ENCODE data around the gene TRAF4. TPM values are rescaled to one million over a fixed set of nuclear protein-coding genes. Genes with fewer than 3 reads are reported as not detected.
A peak's percentile ranks its signal among the peaks of the same experiment; 100 is the strongest.
"Not testable (repeated sequence)": the region's sequence is repeated elsewhere in the genome, so short reads cannot be mapped to it uniquely, and the experiment has no call there.

Gene TRAF4
- total RNA-seq, 1 donor from 2014 or later: 3.8 TPM

- intact Hi-C loops (cut with DNase I): loop anchor here (5.0 kb wide), 1 partner anchor 177 kb away; the partner anchor contains the start of gene DHRS13
- DNase-seq (ENCODE audit: missing footprints): peak; percentile 83
- no peak for ATAC-seq
Observed at GRCh38 chr17:28725660-28726225, 18.1 kb upstream of the TRAF4 start.

- intact Hi-C loops (cut with DNase I): loop anchor here (5.0 kb wide), 1 partner anchor 176 kb away; the partner anchor contains the start of gene DHRS13
- peak; percentile 87 for DNase-seq (ENCODE audit: missing footprints)
- peak; percentile 64 for ATAC-seq
Observed at GRCh38 chr17:28726226-28726626, 17.6 kb upstream of the TRAF4 start, which contains the start of gene TLCD1. TLCD1 (minus strand) TSS chr17:28726233; CDS start chr17:28726097, 136 bp downstream.

GRCh38 chr17:28726627-28727491 lies 17.0 kb upstream of the TRAF4 start:
- intact Hi-C loops (cut with DNase I): loop anchor here (1.0 to 5.0 kb wide), 2 partner anchors 23 to 175 kb away; partner anchors contain the start of gene DHRS13
- DNase-seq (ENCODE audit: missing footprints) (peak; percentile 96), ATAC-seq (peak; percentile 80)

DNA sequence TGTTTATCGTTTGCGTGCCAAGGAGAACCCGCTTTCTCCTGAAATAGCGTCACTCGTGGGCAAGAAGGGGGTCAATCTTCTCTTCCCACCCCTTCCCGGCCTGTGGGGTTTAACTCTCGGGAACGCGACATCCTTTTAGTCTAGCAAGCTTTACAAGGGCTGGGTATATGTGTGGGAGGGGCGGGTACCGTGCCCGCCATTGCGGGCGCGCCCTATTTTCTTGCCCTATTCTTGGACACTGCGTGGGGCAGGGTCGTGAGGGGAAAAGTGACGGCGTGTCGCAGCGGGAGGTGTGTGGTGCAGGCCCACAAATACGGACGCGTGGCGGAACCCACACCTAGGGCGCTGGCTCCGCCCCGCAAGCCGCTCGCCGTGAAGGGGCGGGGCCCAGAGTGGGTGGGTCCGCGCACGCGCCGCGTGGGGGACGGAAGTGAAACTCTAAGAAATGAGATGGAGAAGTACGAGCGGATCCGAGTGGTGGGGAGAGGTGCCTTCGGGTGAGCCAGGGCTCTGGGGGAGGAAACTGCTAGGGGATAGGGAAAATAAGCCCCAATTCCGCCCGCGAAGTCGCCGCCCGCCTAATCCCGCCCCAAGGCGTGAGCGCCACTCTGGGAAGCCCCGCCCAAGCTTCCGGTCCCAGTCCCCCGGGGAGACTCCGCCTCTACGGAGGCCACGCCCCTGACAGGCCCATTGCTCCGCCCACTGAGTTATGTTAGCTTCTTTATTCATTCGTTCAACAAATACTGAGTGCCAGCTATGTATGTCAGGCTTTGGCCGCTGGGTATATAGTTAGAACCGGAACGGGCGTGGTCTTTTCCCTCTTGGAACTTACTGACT lies 15.2 kb upstream of the TRAF4 start, which contains the start of gene NEK8:
Gene NEK8, plus strand, starts transcription at position 425 of the 837 bp plus-strand sequence. Its CDS starts 26 bp downstream, at position 451.
- intact Hi-C loops (cut with DNase I): loop anchor here (2.0 to 5.0 kb wide), 2 partner anchors 174 to 224 kb away; partner anchors contain the start of gene DHRS13
- DNase-seq (ENCODE audit: missing footprints) (peak; percentile 97), ATAC-seq (peak; percentile 79)

- no peak for DNase-seq (ENCODE audit: missing footprints)
- ATAC-seq: no peak
- intact Hi-C loops (cut with DNase I): loop anchor here (2.0 to 5.0 kb wide), 2 partner anchors 172 to 223 kb away; partner anchors contain the start of gene DHRS13
Observed at GRCh38 chr17:28729950-28730330, 13.9 kb upstream of the TRAF4 start.

GRCh38 chr17:28733346-28733745 lies 10.5 kb upstream of the TRAF4 start:
- ATAC-seq (no peak), DNase-seq (ENCODE audit: missing footprints) (no peak)
- intact Hi-C loops (cut with DNase I): no loop called here

- DNase-seq (ENCODE audit: missing footprints) (no peak), ATAC-seq (no peak)
- intact Hi-C loops (cut with DNase I): no loop called here
Observed at GRCh38 chr17:28734712-28735241, 9.0 kb upstream of the TRAF4 start.

DNA sequence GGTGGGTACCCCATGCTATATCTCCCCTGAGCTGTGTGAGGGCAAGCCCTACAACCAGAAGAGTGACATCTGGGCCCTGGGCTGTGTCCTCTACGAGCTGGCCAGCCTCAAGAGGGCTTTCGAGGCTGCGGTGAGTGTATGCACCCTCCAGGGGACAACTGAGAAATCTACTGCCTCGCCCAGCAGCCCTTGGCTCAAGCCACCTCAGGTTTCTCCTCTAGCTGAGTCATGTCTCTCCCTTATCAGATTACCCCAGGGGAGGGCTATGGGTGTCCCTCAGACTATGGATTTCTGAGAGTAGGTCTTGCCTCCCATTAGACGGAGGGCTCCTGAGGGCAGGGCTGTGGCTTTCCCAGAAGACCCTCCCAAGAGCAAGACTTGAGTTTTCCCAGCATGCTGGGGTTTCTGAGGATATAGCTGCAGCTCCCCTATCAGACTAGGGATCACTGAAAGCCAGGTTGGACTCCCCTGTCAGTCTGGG lies 8.5 kb upstream of the TRAF4 start:
- intact Hi-C loops (cut with DNase I): no loop called here
- ATAC-seq (no peak), DNase-seq (ENCODE audit: missing footprints) (no peak)

GRCh38 chr17:28735913-28736769 lies 7.7 kb upstream of the TRAF4 start:
- ATAC-seq; DNase-seq (ENCODE audit: missing footprints); intact Hi-C loops (cut with DNase I): not testable (repeated sequence)

GRCh38 chr17:28737316-28737715 lies 6.5 kb upstream of the TRAF4 start:
- ATAC-seq (no peak), DNase-seq (ENCODE audit: missing footprints) (no peak)
- intact Hi-C loops (cut with DNase I): no loop called here

- DNase-seq (ENCODE audit: missing footprints) (no peak), ATAC-seq (no peak)
- intact Hi-C loops (cut with DNase I): no loop called here
Observed at GRCh38 chr17:28737770-28738679, 5.8 kb upstream of the TRAF4 start.

- no peak for DNase-seq (ENCODE audit: missing footprints)
- intact Hi-C loops (cut with DNase I): no loop called here
- no peak for ATAC-seq
Observed at GRCh38 chr17:28738680-28739384, 5.0 kb upstream of the TRAF4 start.

- DNase-seq (ENCODE audit: missing footprints): no peak
- intact Hi-C loops (cut with DNase I): no loop called here
- ATAC-seq: no peak
Observed at GRCh38 chr17:28740406-28741357, 3.1 kb upstream of the TRAF4 start.

GRCh38 chr17:28741358-28742349 lies 2.2 kb upstream of the TRAF4 start:
- DNase-seq (ENCODE audit: missing footprints): no peak
- ATAC-seq: no peak
- intact Hi-C loops (cut with DNase I): no loop called here
